GM21619 (cell line): ENCODE data around the gene MARF1.
"Not testable (repeated sequence)": the region's sequence is repeated elsewhere in the genome, so short reads cannot be mapped to it uniquely, and the experiment has no call there.

Experiments used
- ATAC-seq: cut with Tn5 transposase; IDR thresholded peaks from one replicate; pipeline ENCODE4 v1.9.1; 2021; ENCODE audit not compliant: unreplicated experiment

Gene MARF1

DNA sequence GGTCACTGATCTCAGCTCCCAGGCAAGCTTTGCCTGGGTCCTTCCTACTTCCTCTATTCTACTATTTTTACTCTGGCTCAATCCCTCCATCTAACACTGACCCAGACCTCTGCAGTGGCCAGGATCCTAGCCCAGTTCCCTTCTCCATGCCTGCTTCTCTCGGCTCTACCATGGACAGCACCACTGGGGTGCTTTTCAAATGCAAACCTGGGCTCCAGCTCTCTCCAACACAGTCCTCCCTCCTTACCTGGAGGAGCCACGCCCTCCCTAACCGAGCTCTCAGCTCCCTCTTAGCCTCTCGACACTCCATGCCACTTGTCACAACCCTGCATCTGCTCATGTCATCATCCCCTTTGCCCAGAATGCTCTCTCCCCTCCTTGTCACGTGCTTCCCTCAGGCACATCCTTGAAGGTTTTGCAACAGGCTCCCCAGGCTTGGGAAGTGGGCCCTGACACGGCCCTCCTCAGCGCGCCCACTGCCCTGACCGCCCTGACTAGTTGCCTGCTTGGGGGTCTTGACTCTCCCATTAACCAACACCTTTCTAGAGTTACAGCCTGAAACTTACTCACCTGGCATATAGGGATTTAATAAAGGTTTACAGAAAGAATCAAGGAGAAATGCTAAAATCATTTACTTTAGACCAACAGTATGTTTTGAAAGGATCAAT, 41.6 kb downstream of the MARF1 start:
- ATAC-seq, result no peak

DNA sequence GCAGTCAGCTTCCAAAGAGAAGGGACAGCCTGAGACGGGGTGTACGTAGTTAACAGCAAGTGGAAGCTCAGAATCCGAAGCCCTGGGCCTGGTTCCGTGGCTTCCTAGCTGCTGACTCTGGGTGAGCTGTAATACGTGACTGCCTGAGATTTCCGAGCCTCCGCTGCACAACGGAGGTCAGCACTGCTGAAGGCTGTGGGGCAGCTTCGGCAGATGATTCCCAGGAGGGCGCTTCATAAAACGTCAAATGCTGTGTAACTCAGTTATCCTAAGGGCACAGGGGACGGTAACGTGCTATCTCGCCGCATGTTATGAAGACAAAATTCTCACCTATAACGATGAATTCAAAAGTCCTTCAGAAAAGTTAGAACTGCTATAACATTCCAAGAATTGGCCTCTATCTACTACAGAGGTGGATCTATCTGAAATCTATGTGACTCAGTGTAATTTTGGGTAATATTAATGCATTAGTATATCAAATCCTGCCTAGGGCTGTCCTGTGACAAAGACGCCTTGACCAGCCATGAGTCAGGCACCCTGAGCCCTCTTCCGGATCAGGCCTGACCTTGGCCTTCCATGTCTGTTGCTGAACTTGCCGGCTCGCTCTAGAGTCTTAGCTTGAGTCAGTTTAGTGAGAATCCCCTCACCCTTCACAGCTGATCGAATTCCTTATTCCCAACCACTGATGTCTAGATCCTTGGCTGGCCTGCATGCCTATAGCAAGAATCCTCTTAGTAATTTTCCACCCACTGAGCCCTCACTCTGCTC, 43.5 kb downstream of the MARF1 start:
- no peak for ATAC-seq

DNA sequence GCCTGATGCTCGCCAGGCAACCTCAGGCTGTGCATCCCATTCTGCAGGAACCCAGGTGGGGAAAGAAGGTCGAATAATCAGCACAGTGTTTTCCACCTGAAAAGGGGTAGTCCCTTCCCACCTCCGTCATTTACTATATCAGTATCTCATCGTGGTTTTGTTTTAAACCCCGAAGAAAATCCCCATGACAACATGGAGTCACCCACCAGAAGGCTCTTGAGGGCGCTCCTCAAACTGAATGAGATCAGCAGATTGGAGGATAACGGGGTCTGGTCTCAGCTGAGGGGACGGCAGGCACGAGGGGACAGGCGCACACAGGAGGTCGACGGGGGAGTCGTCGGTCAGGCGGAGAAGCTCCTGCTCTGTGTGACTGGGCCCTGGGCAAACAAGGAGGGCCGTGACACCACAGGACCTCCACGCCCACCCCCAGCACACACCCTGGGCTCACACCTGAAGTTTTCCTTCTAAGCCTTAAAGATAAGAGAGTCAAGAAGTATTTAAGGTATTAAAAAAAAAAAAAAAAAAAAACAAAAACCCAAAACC, 44.2 kb downstream of the MARF1 start:
- ATAC-seq, result no peak

DNA sequence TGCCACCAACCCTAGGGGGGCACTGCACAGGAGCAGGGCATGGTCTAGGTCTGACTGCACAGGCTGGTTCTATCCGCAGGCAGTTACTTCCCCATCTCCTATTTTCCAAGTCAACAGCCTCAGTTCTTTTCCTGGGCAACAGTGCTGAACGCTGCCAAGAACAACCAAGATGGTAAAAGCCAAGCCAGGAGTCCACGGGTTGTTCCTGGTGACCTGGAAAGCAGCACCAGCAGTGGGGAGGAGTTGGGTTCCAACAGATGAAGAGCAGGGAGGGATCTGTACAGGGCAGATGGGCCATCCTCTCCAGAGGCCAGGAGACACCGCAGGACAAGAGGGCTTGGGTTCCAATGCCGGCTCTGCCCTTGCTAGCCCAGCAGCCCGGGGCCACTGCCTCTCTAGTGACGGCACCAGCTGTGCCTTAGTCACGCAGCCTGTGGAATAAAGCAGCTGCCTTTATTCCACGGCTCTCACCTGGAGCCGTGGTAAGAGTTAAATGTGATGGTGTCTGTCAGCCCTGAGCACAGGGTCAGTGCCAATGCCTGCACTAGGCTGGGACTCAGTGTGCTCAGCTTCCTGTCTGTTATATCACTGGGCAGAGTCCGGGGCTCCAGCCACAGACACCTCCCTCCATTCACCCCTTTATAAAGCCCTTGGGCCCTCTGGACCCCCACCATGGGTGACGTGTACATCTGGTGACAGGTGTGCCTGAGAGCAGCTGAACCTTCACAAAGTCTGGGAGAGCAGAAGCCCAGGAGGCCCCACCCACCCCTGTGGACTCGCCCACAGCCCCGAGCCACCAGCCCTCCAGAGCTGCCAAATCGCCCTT, 44.9 kb downstream of the MARF1 start:
- no peak for ATAC-seq

DNA sequence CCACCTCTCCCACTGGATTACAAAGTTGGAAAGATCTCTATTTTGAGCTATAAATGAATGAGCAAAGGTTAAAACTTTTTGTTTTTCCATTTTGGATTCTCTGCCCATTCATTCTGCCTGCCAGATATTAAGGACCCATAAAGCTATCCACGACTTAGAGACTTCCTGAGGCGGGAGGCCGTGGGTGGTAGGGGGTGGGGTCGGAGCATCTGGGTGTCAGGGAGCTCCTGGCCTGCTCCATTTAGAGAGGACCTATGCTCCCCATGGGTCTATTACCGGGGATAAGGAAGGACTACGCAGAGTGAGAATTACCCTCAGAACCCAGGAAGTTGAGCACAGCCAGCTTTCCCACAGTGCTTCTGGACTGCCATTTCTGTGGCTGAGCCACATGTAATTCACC, 45.8 kb downstream of the MARF1 start:
- no peak for ATAC-seq

DNA sequence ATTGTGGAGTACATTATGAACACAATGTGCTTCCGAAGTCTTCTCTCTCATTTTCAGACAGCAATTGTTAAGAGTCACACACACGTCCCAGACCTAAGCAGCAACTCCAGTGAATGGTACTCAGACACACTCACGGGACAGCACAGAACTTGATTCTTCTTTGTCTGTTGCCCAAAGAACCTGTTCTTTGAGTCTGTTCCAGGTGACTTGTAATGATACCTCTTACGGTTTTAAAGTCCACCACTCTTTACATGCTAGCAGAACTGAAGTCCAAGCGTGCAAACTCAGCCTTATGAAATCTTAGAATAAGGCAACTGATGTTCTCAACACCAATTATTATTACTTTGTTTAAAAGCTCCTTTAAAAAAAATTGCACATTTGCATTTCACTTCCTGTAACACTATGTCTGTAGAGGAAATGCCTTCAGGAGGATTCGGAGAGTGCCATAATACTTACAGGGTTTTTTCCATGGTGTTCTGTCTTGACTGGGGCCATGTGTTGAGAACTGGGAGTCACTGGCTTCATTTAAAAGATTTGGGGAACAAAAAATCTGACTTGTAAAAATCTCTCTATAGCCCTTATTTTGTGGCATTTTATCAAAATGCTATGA, 48.1 kb downstream of the MARF1 start:
- ATAC-seq, result no peak

DNA sequence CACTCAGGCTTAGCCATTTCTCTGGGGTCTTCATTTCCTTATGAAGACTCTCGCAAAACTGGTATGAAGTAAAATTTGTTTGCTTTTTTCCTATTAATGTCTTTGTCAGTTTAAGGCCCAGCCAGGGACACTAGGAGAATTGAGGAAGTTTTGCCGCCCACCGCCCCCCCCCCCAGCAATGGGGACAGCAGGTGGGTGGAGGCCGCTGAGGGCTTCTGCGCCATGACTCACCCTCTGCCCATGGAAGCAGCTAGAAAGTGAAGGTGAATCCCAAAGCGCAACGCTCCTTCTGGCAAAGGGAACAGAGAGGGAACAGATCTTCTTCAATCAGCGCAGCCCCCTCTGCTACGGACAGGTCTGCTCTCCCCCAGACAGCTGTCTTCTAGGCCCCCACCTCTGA, 49.7 kb downstream of the MARF1 start:
- ATAC-seq, result no peak

DNA sequence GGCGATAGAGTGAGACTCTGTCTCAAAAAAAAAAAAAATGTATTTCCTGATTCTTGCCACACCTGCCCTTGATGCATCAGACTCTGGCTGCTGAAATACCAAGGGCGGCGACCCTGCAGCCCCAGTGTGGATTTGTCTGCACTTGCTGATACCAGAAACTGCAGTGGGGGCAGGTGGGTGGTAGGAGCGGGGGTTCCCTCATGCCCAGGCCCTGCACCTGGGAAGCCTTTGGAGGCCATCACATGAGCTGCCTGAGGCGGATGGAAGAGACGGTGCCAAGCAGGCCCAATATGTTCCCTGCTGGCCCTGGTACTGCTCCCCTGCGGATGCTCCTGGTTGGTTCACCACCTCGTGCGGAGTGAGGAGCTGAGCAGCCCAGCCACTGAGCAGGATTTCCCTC, 50.6 kb downstream of the MARF1 start:
- ATAC-seq, result no peak

DNA sequence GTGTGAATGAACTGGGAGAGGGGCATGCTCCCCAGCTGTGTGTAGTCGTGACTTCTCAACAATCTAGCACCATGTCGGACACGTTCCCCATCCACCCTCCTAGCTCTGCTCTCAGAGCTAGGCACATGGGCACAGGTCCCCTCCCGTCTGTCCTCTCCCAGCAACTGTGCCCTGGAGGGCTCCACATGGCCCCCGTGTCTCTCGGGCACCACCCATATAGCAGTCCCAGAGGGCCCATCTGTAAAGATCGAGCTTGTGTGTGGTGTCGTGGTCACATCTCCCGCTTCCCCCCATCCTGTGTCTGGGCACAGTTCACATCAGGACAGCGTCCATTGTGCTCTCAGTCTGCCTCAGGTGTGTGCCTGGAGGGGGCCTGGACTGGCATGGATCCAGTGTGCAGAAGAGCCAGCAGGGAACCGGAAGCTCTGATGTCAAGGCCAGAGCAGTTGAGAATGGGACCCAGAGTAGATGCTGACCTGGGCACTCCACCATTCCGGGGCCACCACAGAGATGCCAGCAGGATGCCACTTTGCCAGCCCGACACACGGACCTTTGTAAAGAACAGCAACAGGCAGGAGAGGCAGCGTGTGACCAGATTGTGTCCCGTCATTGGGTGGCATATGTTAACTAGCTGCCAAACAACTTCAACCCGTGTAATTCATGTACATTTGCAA, 55.7 kb downstream of the MARF1 start:
- no peak for ATAC-seq

DNA sequence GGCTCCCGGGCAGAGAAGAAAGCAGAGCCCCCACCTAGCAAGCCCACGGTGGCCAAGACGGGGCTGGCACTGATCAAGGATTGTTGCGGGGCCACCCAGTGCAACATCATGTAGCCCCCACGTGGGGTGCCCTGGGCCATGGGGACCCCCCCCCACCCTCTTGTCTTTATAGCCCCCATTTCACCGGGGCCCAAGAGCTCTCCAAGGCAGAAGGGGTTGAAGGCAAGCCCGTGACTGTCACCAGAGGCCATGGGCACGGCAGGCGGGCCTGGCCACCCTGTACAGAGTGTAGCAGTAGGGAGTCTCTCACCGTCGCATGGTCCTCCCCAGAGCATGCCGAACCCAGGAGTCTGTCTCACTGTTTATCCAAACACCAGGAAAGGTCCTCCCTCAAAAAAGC, 56.2 kb downstream of the MARF1 start:
- ATAC-seq, result no peak

DNA sequence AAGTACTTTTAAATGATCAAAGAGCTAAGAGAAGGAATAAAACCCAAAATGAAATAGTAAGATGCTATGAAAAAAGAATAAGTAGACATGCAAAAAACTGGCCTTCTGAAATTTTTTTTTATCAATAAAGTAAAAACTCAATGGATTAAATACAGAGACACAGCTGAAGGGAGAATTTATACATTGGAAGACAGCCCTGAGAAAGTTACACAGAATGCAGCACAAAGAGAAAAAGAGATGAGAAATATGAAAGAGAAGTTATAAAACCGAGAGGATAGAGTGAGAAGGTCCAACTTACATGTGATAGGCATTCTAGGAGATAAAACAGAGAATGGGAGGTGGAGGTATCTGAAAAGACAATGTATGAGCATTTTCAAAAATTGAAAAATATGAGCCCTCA, 57.0 kb downstream of the MARF1 start:
- ATAC-seq, result no peak

DNA sequence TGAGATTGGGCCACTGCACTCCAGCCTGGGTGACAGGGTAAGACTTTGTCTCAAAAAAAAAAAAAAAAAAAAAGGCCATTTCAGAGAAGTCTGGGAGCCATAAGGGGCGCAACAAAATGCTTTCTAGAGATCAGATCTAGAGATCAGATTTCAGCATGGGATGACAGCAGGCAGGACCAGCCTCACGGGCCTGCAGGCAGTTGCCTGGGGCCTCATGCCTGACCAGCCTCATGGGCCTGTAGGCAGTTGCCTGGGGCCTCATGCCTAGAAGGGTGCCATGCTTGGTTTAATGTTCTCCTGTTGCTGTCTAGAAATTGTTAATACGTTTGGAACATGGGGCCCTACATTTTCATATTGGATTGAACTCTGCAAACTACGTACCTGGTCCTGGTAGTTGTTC, 59.4 kb downstream of the MARF1 start:
- ATAC-seq, result no peak

DNA sequence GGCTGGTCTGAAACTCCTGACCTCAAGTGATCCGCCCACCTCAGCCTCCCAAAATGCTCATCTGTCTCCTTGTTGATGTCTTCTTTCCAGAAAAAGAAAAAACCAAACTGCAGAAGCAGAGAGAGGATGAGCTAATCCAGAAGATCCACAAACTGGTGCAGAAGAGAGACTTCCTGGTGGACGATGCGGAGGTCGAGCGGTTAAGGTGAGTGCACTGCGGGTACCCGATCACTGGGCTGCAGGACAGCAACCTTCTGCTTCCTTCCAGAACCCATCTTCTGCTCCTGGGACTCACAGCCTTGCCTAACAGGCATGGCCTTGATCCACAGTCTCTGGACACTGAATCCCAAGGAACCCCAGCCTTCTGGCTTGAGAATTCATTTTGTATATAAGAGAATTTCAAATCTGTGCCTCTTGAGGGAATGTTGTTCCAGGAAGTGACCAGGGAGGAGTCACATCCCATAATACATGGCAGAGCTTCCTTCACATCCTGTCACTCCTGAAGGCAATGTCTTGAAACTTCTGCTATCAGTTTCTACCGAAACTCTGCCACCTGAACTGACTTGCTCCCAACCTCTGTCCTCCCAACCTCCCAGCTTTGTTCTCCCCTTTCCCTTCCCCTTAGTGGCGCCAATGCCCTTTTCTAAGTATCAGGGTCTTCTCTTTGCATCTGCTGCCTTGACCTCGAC, 61.7 kb downstream of the MARF1 start:
- no peak for ATAC-seq

DNA sequence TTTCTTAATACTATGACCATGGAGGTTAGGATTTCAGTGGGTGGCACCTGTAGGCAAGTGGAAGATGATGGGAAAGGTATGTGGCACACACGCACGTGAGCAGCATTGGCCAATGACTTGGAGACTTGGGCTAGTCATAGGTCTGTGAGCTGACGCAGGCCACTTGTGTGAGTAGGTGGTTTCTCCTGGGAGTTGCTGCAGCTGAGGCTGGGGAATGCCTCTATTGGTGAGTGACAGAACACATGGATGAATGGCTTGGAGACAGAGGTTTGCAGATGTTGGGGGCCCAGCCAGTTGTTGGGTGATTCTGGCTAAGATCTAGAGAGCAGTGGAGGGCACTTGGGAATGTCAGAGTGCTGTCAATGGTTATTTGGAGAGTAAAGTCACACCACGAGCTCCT, 64.1 kb downstream of the MARF1 start:
- no peak for ATAC-seq

DNA sequence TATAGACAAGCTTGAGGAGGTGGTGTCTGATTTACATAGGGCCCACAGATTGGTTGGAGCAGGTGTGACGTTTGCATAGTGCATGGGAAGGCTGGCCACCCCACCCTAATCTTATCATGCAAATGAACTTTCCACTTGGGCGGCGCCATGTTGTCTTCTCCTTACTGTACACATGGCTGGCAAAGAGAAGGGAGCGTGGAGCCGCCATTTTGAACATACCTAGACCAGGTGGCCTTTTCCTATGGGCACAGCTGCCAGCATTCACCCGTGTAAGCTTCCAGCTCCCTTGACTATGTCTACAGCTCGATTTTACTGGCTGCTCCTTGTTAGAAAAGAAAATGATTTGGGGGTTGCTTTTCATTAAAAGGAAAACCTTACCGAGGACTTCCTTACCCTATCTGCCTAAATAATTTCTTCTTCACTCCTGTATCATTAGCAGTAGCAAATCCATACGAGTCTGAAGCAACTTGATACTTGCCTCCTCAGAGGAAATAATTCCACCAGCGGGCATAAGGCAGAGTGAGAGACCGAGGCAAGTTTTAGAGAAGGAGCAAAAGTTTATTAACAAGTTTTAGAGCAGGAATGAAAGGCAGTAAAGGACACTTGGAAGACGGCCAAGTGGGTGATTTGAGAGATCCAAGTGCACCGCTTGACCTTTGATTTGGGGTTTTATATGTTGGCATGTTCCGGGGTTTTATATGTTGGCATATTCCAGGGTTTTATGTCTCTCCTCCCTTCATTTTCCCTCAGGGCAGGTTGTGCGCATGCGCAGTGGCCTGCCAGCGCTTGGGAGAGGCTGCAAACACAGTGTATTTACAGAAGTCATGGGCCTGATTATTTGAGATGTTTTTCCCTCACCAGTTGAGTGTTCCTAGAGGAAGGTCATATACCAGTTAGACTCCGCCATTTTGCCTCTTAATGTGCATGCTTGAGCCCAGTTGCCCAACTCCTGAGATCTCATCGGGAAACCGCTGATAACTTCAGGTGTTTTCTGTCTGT, 65.7 kb downstream of the MARF1 start:
- ATAC-seq, result no peak

DNA sequence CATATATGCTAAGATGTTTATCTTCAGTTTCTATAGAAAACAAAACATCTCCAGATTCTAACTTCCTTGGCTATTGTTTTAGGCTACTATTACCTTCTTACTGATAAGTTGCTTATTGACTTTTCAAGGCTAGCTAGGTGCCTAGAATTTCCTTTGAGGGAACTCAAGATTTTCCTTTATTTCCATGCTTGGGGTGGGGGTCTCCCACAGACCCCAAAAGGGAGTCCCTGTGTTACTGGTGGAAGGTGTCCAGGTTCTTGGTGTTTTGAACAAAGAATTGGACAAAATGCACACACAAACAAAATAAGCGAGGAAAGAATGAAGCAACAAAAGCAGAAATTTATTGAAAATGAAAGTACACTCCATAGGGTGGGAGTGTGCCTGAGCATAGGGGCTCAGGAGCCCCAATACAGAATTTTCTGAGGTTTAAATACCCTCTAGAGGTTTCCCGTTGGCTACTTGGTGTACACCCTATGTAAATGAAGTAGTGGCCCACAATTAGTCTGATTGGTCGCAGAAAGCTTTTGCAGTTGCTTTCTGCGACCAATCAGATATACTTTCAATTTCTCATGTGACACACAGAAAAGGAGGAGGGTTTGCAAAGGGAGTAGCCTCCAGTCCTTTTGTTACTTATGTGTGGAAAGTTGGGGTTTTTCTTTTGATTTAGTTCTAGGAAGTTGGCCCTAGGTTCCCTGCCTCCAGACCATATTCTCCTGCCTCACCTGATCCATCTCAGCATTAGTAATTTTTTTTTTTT, 67.5 kb downstream of the MARF1 start:
- no peak for ATAC-seq

DNA sequence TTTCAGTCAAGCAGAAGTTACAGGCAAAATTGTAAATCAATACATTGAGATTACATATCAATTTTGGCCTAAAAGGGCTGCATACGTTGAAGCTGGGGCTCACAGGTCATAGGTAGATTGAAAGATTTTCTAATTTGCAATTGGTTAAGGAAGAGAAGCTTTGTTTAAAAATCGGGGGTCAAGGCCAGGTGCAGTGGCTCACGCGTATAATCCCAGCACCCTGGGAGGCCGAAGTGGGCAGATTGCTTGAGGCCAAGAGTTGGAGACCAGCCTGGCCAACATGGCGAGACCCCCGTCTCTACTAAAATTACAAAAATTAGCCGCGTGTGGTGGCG, 68.4 kb downstream of the MARF1 start:
- no peak for ATAC-seq

DNA sequence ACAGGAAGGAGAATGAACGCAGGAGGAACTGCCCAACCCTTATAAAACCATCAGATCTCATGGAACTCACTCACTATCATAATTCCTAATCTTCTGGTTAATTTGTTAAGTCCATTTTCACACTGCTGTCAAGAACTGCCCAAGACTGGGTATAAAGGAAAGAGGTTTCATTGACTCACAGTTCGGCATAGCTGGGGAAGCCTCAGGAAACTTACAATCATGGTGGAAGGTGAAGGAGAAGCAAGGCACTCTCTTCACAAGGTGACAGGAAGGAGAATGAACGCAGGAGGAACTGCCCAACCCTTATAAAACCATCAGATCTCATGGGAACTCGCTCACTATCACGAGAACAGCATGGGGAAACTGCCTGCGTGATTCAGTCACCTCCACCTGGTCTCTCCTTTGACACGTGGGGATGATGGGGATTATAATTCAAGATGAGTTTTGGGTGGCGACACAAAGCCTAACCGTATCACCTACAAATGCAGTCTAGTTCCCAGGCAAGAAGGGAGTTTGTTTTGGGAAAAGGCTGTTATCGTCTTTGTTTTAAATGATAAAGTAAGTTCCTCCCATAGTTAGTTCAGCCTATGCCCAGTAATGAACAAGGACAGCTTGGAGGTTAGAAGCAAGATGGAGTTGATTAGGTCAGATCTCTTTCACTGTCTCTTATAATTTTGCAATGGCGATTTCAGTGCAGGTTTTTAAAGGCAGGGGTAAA, 68.9 kb downstream of the MARF1 start:
- ATAC-seq, result not testable (repeated sequence)
